ENCODE data around the gene KDM4B. TPM values are rescaled to one million over a fixed set of nuclear protein-coding genes. Genes with fewer than 3 reads are reported as not detected.

Gene KDM4B
- total RNA-seq, 4 donors from 2014 or later: 26.0 to 51.2 (median 34.2) TPM

DNA sequence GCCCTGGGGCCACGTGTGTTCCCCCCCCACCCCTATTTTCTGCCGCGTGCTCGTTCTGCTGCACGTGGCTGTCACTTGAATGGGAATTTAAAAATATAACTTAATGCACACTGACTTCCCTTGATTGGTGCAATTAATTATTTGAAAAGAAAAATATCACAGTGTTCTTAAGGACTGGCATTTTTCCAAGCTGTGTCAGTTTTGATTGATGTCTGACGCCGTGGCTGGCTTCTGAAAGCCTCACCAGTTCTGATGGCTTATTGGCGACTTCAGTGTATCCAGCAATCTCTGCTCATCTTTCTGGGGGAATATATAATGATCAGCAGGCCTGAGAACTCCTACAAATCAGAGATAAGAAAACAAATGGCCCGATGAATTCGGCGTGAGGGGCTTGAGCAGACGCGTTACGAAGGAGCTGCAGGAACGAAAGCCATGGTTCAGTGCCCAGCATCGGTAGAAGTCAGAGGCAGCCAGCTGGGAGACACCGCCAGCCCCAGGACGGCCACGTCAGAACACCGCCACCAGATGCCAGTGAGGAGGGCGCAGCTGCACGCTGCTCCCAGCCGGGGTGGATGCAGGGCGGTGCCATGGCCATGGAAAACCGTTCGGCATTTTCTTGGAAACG is 111.2 kb downstream of the KDM4B start:
- WGBS: 87% methylated on average over 26 of the region's 27 CpGs
- no peak for TF ChIP-seq POLR2A (IDR thresholded peaks at IDR 0.05; ENCODE audit: low read depth)
- no peak for TF ChIP-seq POLR2AphosphoS5 (IDR thresholded peaks at IDR 0.05)
- TF ChIP-seq, protein P1, sequence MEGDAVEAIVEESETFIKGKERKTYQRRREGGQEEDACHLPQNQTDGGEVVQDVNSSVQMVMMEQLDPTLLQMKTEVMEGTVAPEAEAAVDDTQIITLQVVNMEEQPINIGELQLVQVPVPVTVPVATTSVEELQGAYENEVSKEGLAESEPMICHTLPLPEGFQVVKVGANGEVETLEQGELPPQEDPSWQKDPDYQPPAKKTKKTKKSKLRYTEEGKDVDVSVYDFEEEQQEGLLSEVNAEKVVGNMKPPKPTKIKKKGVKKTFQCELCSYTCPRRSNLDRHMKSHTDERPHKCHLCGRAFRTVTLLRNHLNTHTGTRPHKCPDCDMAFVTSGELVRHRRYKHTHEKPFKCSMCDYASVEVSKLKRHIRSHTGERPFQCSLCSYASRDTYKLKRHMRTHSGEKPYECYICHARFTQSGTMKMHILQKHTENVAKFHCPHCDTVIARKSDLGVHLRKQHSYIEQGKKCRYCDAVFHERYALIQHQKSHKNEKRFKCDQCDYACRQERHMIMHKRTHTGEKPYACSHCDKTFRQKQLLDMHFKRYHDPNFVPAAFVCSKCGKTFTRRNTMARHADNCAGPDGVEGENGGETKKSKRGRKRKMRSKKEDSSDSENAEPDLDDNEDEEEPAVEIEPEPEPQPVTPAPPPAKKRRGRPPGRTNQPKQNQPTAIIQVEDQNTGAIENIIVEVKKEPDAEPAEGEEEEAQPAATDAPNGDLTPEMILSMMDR (IDR thresholded peaks at IDR 0.05): no peak
- TF ChIP-seq EP300 (IDR thresholded peaks at IDR 0.05): no peak
- H3K36me3 ChIP-seq: peaks cover 45 to 83% (median 78%) of the 10 kb centered on the region in 4 donors

DNA sequence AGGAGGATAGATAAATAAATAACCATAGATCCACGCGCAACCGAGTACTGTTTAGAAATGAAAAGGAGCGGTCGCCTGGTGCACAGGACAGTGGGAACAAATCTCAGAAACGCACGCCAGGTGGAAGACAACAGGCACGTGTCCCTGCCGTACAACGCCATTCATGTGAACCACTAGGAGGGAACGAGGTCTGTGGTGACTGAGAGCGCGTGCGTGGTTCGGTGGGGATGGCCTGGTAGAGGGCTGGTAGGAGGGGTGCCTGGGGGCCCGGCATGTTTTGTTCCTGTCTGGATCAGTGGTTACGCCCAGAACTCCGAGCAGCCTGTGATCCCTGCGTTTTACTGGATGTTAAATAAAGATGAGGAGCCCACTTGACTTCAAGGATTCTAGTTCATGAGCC is 111.9 kb downstream of the KDM4B start:
- no peak overlapping the region for H3K27ac ChIP-seq (replicated peaks in 1 of 4)
- TF ChIP-seq, protein P1 (IDR thresholded peaks at IDR 0.05): no peak
- TF ChIP-seq POLR2AphosphoS5 (IDR thresholded peaks at IDR 0.05): no peak
- no peak for TF ChIP-seq POLR2A (IDR thresholded peaks at IDR 0.05; ENCODE audit: low read depth)
- TF ChIP-seq EP300 (IDR thresholded peaks at IDR 0.05): no peak
- no peaks in the 10 kb centered on the region for H3K9me3 ChIP-seq
- no peaks in the 10 kb centered on the region for H3K27me3 ChIP-seq
- 90% methylated on average over 17 of the region's 19 CpGs for WGBS
- H3K4me1 ChIP-seq: peaks cover 0 to 12% (median 6%) of the 10 kb centered on the region in 4 donors
- H3K36me3 ChIP-seq: peaks cover 45 to 83% (median 79%) of the 10 kb centered on the region in 4 donors
- DNase-seq (ENCODE audit: extremely low spot score): no peak
- intact Hi-C loops (cut with DNase I): no loop called here
- H3K4me3 ChIP-seq: no peak overlapping the region

More for the DNA sequence above, 111.2 kb downstream of the KDM4B start:
- no peaks in the 10 kb centered on the region for H3K27me3 ChIP-seq
- no peaks in the 10 kb centered on the region for H3K9me3 ChIP-seq
- DNase-seq (ENCODE audit: extremely low spot score): no peak
- peaks cover 0 to 12% (median 6%) of the 10 kb centered on the region in 4 donors for H3K4me1 ChIP-seq
- intact Hi-C loops (cut with DNase I): no loop called here
- H3K4me3 ChIP-seq: no peak overlapping the region
- H3K27ac ChIP-seq (replicated peaks in 1 of 4): no peak overlapping the region

DNA sequence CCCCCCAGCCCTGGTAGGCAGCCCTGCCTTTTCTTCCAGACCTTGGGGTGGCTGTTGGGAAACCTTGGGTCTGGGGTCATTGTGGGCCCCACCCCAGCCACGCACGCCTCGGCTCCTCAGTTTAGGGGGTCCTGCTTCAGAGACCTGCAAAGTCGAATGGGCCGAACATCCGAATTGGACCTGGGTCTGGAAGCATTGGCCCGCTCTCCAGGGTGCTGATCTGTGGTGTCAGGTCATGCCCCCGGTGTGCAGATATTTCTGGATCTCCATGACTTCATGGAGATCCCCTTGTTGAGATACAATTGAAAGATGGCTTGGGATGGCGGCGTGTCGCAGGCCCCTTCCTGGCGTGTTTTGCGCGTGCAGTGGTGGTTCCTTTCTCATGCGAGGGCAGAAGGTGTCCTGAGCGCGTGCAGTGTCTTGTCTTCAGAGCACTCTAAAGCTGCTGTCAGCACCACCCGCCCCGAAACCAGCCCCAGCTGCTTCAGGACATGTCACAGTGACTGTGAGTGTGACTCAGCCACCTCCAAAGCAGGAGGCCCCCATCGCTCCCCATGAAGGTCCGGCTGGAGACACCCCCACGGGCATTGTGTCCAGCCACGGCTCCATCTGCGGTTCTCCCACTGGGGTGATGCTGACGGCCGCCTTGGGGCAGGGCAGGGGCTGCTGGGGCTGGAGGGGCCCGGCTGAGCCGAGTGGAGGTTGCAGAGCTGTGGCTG is 112.7 kb downstream of the KDM4B start:
- peaks cover 0 to 12% (median 6%) of the 10 kb centered on the region in 4 donors for H3K4me1 ChIP-seq
- H3K9me3 ChIP-seq: no peaks in the 10 kb centered on the region
- WGBS: 94% methylated on average over 18 of the region's 28 CpGs
- TF ChIP-seq, protein P1 (IDR thresholded peaks at IDR 0.05): no peak
- TF ChIP-seq POLR2A (IDR thresholded peaks at IDR 0.05; ENCODE audit: low read depth): no peak
- H3K27me3 ChIP-seq: no peaks in the 10 kb centered on the region
- intact Hi-C loops (cut with DNase I): no loop called here
- H3K36me3 ChIP-seq: peaks cover 47 to 88% (median 84%) of the 10 kb centered on the region in 4 donors
- H3K27ac ChIP-seq (replicated peaks in 1 of 4): no peak overlapping the region
- no peak overlapping the region for H3K4me3 ChIP-seq
- no peak for DNase-seq (ENCODE audit: extremely low spot score)

DNA sequence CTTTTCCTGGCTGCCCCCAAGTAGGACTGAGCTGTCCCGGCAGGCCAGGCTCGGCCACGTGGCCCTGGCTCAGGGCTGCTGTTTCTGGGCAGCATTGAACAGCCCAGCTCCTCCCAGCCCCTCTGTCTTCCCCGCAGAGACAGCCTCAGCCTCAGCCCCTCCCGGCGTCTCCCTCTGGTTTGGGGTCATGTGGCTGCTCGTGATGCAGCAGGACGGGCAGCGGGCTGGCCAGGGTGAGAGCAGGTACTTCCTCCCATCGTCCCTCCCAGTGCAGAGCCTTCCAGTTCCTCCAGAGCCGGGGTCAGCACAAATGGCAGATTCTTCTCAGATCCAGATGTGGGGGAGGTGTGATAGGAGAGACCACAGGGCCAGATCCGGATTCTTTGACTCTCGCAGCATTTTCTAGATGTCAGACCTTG is 114.6 kb downstream of the KDM4B start:
- Histone ChIP-seq H3K27ac (replicated peaks in 1 of 4) (no peak overlapping the region), H3K36me3 (peaks cover 54 to 89% (median 85%) of the 10 kb centered on the region in 4 donors)
- DNase-seq (ENCODE audit: extremely low spot score): no peak

More for the DNA sequence above, 114.6 kb downstream of the KDM4B start:
- Histone ChIP-seq H3K9me3 (no peaks in the 10 kb centered on the region), H3K4me3 (no peak overlapping the region), H3K27me3 (no peaks in the 10 kb centered on the region), H3K4me1 (peaks cover 0 to 12% (median 6%) of the 10 kb centered on the region in 4 donors)
- WGBS: 75% methylated on average over 5 of the region's 13 CpGs
- intact Hi-C loops (cut with DNase I): no loop called here
- no peak for TF ChIP-seq POLR2A (IDR thresholded peaks at IDR 0.05; ENCODE audit: low read depth)
- TF ChIP-seq, protein P1 (IDR thresholded peaks at IDR 0.05): no peak
- TF ChIP-seq POLR2AphosphoS5 (IDR thresholded peaks at IDR 0.05): no peak
- no peak for TF ChIP-seq EP300 (IDR thresholded peaks at IDR 0.05)

Measured in esophagus muscularis mucosa (tissue), 4 donors.